Measurements from ENCODE around the gene TTC38. TPM values are rescaled to one million over a fixed set of nuclear protein-coding genes. Genes with fewer than 3 reads are reported as not detected.
A peak's percentile ranks its signal among the peaks of the same experiment; 100 is the strongest.

TTC38 gene
- total and polyA plus RNA-seq, 5 donors from 2014 or later = 5.1 to 10.9 (median 5.7) TPM

DNA sequence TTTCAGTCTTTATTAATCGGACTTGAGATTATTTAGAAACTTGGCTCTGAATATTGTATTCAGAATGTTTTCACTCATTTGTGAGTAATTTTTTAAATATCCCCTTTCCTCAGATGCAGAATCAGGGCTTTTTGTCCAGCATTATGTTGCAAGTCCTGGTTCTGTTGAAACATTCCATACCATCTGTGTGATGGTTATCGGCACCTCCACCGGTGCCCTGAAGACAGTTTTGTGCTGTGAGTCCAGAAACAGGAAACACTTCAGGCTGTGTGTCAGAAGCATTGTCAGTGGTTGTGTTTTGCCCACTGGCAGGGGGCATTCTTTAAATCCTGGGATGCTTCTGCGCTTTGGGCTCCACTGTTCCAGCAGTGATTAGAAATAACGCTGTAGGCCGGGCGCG, 38.1 kb upstream of the TTC38 start:
- Mint-ChIP-seq H3K4me1 (no peaks in the 10 kb centered on the region), H3K4me3 (no peak overlapping the region), H3K9me3 (peaks cover 0 to 2% (median 0%) of the 10 kb centered on the region in 7 donors), H3K27ac (no peak overlapping the region), H3K36me3 (peaks cover 5% of the 10 kb centered on the region), H3K27me3 (no peaks in the 10 kb centered on the region)
- Histone ChIP-seq H3K27ac (ENCODE audit: insufficient read depth, low read length, poor library complexity, severe bottlenecking) (no peak overlapping the region), H3K36me3 (ENCODE audit: control insufficient read depth, insufficient read depth, low read length) (peaks cover 3% of the 10 kb centered on the region), H3K9me3 (ENCODE audit: control insufficient read depth in 2 of 2, low read length in 2 of 2) (no peaks in the 10 kb centered on the region), H3K27me3 (ENCODE audit: control insufficient read depth, insufficient read depth, low read length) (no peaks in the 10 kb centered on the region), H3K4me1 (ENCODE audit: control insufficient read depth, insufficient read depth, low read length, poor library complexity, severe bottlenecking) (no peaks in the 10 kb centered on the region), H3K4me3 (ENCODE audit: low read depth, low read length) (no peak overlapping the region)
- ATAC-seq (ENCODE audit: low read depth in 2 of 2) (no peak), DNase-seq (no peak)

DNA sequence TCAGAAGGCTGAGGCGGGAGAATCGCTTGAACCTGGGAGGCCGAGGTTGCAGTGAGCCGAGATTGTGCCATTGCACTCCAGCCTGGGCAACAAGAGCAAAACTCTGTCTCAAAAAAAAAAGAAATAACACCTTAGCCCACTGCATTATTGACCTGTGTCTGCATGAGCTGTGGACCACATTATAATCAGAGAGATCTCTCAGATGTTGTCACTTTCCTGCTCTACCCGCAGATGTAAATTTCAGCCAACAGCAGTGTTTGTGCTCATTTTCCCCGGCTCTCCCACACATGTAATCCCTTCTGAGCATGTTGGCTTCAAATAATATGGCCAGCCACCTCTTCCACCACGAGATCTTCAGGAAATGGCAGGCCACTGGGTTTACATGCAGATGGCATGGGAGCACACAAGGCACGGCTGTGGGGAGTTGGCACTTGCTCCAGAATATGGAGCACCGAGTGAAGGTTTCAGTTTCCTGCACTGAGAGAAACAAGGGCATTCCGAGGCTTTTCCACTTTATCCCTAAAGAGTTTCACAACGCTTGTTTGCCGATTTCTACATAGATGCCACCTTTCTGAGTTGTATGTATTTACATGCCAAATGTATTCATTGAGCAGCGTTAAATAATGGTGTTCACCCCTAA, 37.4 kb upstream of the TTC38 start:
- no peaks in the 10 kb centered on the region for H3K27me3 ChIP-seq (ENCODE audit: control insufficient read depth, insufficient read depth, low read length)
- Mint-ChIP-seq H3K27ac (no peak overlapping the region), H3K4me3 (no peak overlapping the region), H3K27me3 (no peaks in the 10 kb centered on the region), H3K9me3 (peaks cover 0 to 2% (median 0%) of the 10 kb centered on the region in 7 donors), H3K36me3 (peaks cover 10% of the 10 kb centered on the region), H3K4me1 (no peaks in the 10 kb centered on the region)
- no peaks in the 10 kb centered on the region for H3K4me1 ChIP-seq (ENCODE audit: control insufficient read depth, insufficient read depth, low read length, poor library complexity, severe bottlenecking)
- H3K27ac ChIP-seq (ENCODE audit: insufficient read depth, low read length, poor library complexity, severe bottlenecking) = no peak overlapping the region
- no peak for DNase-seq
- H3K4me3 ChIP-seq (ENCODE audit: low read depth, low read length) = no peak overlapping the region
- ATAC-seq (ENCODE audit: low read depth in 2 of 2) = no peak
- H3K36me3 ChIP-seq (ENCODE audit: control insufficient read depth, insufficient read depth, low read length) = peaks cover 7% of the 10 kb centered on the region
- no peaks in the 10 kb centered on the region for H3K9me3 ChIP-seq (ENCODE audit: control insufficient read depth in 2 of 2, low read length in 2 of 2)

DNA sequence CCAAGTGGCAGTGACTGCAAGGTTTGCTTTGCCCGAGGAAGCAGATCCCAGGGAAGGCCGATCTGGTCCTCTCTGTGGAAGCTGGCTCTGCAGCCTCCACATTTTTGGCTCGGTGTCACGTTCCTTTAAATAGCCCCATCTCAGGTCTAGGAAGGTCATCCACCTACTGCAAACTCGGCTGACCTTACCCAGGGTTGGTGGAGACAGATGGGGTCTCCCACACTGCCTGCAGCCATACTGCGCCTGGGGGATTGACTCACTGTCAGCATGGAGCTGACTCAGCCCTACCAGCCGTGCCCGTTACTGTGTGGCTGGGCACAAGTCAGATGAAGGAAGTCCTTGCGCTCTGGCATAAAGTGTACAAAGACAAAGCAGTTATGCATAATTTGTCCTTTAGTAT, 34.6 kb upstream of the TTC38 start:
- Histone ChIP-seq H3K27me3 (ENCODE audit: control insufficient read depth, insufficient read depth, low read length) (no peaks in the 10 kb centered on the region), H3K9me3 (ENCODE audit: control insufficient read depth in 2 of 2, low read length in 2 of 2) (no peaks in the 10 kb centered on the region), H3K36me3 (ENCODE audit: control insufficient read depth, insufficient read depth, low read length) (peaks cover 7% of the 10 kb centered on the region), H3K4me3 (ENCODE audit: low read depth, low read length) (no peak overlapping the region), H3K4me1 (ENCODE audit: control insufficient read depth, insufficient read depth, low read length, poor library complexity, severe bottlenecking) (no peaks in the 10 kb centered on the region), H3K27ac (ENCODE audit: insufficient read depth, low read length, poor library complexity, severe bottlenecking) (no peak overlapping the region)
- Mint-ChIP-seq H3K27me3 (no peaks in the 10 kb centered on the region), H3K4me3 (no peak overlapping the region), H3K4me1 (no peaks in the 10 kb centered on the region), H3K9me3 (peaks cover 0 to 1% (median 0%) of the 10 kb centered on the region in 7 donors), H3K27ac (no peak overlapping the region), H3K36me3 (peaks cover 22% of the 10 kb centered on the region)
- no peak for DNase-seq
- ATAC-seq (ENCODE audit: low read depth in 2 of 2) = no peak

- Histone ChIP-seq H3K4me3 (ENCODE audit: low read depth, low read length) (no peak overlapping the region), H3K36me3 (ENCODE audit: control insufficient read depth, insufficient read depth, low read length) (peaks cover 7% of the 10 kb centered on the region), H3K4me1 (ENCODE audit: control insufficient read depth, insufficient read depth, low read length, poor library complexity, severe bottlenecking) (peaks cover 7% of the 10 kb centered on the region), H3K27ac (ENCODE audit: insufficient read depth, low read length, poor library complexity, severe bottlenecking) (no peak overlapping the region), H3K9me3 (ENCODE audit: control insufficient read depth in 2 of 2, low read length in 2 of 2) (no peaks in the 10 kb centered on the region), H3K27me3 (ENCODE audit: control insufficient read depth, insufficient read depth, low read length) (no peaks in the 10 kb centered on the region)
- ATAC-seq (ENCODE audit: low read depth in 2 of 2) (no peak), DNase-seq (no peak)
- H3K27ac Mint-ChIP-seq = no peak overlapping the region
- H3K4me1 Mint-ChIP-seq = peaks cover 0 to 10% (median 2%) of the 10 kb centered on the region in 4 donors
- peaks cover 0 to 1% (median 0%) of the 10 kb centered on the region in 7 donors for H3K9me3 Mint-ChIP-seq
- H3K36me3 Mint-ChIP-seq = peaks cover 23% of the 10 kb centered on the region
- no peak overlapping the region for H3K4me3 Mint-ChIP-seq
- H3K27me3 Mint-ChIP-seq = no peaks in the 10 kb centered on the region
Measured at GRCh38 chr22:46234969-46235368, 32.8 kb upstream of the TTC38 start.

GRCh38 chr22:46237453-46238124, 30.2 kb upstream of the TTC38 start:
- no peak overlapping the region for H3K27ac Mint-ChIP-seq
- ATAC-seq (ENCODE audit: low read depth in 2 of 2) = no peak

DNA sequence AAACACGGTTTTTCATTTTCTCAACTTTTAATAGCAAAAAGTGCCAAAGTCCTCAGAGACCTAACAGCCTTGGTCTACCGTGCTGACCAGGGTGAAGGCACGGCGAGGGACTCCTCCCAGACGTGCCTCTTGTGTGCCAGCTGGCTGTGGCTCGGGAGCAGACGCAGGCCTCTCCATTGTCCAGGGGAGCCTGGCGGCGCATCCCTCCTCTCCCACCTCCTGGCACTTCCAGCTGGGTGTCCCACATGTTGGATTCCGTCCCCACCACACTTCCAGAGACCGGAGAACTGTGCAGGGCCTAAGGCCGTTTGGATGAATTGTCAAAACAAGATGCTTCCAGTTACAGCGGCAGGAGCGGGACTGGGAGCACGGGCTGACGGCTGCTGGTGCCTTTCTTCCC, 29.3 kb upstream of the TTC38 start:
- DNase-seq (no peak), ATAC-seq (ENCODE audit: low read depth in 2 of 2) (no peak)
- H3K9me3 ChIP-seq (ENCODE audit: control insufficient read depth in 2 of 2, low read length in 2 of 2) = no peaks in the 10 kb centered on the region
- no peaks in the 10 kb centered on the region for H3K27me3 Mint-ChIP-seq
- no peak overlapping the region for H3K4me3 ChIP-seq (ENCODE audit: low read depth, low read length)
- peaks cover 0 to 10% (median 2%) of the 10 kb centered on the region in 4 donors for H3K4me1 Mint-ChIP-seq
- peaks cover 4% of the 10 kb centered on the region for H3K36me3 ChIP-seq (ENCODE audit: control insufficient read depth, insufficient read depth, low read length)
- H3K4me3 Mint-ChIP-seq = no peak overlapping the region
- no peaks in the 10 kb centered on the region for H3K27me3 ChIP-seq (ENCODE audit: control insufficient read depth, insufficient read depth, low read length)
- peaks cover 0 to 1% (median 0%) of the 10 kb centered on the region in 7 donors for H3K9me3 Mint-ChIP-seq
- peak overlapping the region in 1 of 3 donors; percentile 25 for H3K27ac Mint-ChIP-seq
- H3K4me1 ChIP-seq (ENCODE audit: control insufficient read depth, insufficient read depth, low read length, poor library complexity, severe bottlenecking) = peaks cover 7% of the 10 kb centered on the region
- peaks cover 23% of the 10 kb centered on the region for H3K36me3 Mint-ChIP-seq
- no peak overlapping the region for H3K27ac ChIP-seq (ENCODE audit: insufficient read depth, low read length, poor library complexity, severe bottlenecking)

More at GRCh38 chr22:46237453-46238124, 30.2 kb upstream of the TTC38 start:
- no peak overlapping the region for H3K4me3 Mint-ChIP-seq
- no peaks in the 10 kb centered on the region for H3K9me3 ChIP-seq (ENCODE audit: control insufficient read depth in 2 of 2, low read length in 2 of 2)
- H3K4me1 ChIP-seq (ENCODE audit: control insufficient read depth, insufficient read depth, low read length, poor library complexity, severe bottlenecking) = peaks cover 7% of the 10 kb centered on the region
- H3K4me1 Mint-ChIP-seq = peaks cover 0 to 10% (median 2%) of the 10 kb centered on the region in 4 donors
- H3K27ac ChIP-seq (ENCODE audit: insufficient read depth, low read length, poor library complexity, severe bottlenecking) = no peak overlapping the region
- no peaks in the 10 kb centered on the region for H3K27me3 ChIP-seq (ENCODE audit: control insufficient read depth, insufficient read depth, low read length)
- H3K9me3 Mint-ChIP-seq = peaks cover 0 to 1% (median 0%) of the 10 kb centered on the region in 7 donors
- H3K36me3 ChIP-seq (ENCODE audit: control insufficient read depth, insufficient read depth, low read length) = peaks cover 4% of the 10 kb centered on the region
- no peak for DNase-seq
- peaks cover 23% of the 10 kb centered on the region for H3K36me3 Mint-ChIP-seq
- no peaks in the 10 kb centered on the region for H3K27me3 Mint-ChIP-seq
- no peak overlapping the region for H3K4me3 ChIP-seq (ENCODE audit: low read depth, low read length)

GRCh38 chr22:46239261-46240048, 28.4 kb upstream of the TTC38 start:
- Mint-ChIP-seq H3K9me3 (peaks cover 0 to 1% (median 0%) of the 10 kb centered on the region in 7 donors), H3K27ac (peak overlapping the region in 2 of 3 donors; percentile 38 to 79), H3K4me3 (peak overlapping the region in 1 of 4 donors; percentile 39), H3K4me1 (peaks cover 0 to 10% (median 2%) of the 10 kb centered on the region in 4 donors), H3K36me3 (peaks cover 23% of the 10 kb centered on the region), H3K27me3 (no peaks in the 10 kb centered on the region)
- Histone ChIP-seq H3K36me3 (ENCODE audit: control insufficient read depth, insufficient read depth, low read length) (peaks cover 8% of the 10 kb centered on the region), H3K4me3 (ENCODE audit: low read depth, low read length) (no peak overlapping the region), H3K27me3 (ENCODE audit: control insufficient read depth, insufficient read depth, low read length) (no peaks in the 10 kb centered on the region), H3K9me3 (ENCODE audit: control insufficient read depth in 2 of 2, low read length in 2 of 2) (no peaks in the 10 kb centered on the region), H3K4me1 (ENCODE audit: control insufficient read depth, insufficient read depth, low read length, poor library complexity, severe bottlenecking) (peaks cover 7% of the 10 kb centered on the region), H3K27ac (ENCODE audit: insufficient read depth, low read length, poor library complexity, severe bottlenecking) (no peak overlapping the region)
- ATAC-seq (ENCODE audit: low read depth in 2 of 2) = peak in 1 of 2 donors; percentile 25
- DNase-seq = peak in 1 of 3 donors; percentile 33
